Mucosa of rectum (tissue), 2 donors: ENCODE measurements around the gene ATG3.
A peak's percentile ranks its signal among the peaks of the same experiment; 100 is the strongest.
"Not testable (repeated sequence)": the region's sequence is repeated elsewhere in the genome, so short reads cannot be mapped to it uniquely, and the experiment has no call there.

Experiments
- H3K27ac ChIP-seq, 2 donors: one replicate each; pipeline ENCODE4 v1.7.0; 2013; ENCODE audit warnings: inconsistent platforms in 2 of 2, low read depth in 2 of 2, low read length in 2 of 2
- H3K27me3 ChIP-seq, 2 donors: one replicate each; pipeline ENCODE4 v1.7.0; 2013; ENCODE audit warnings: low read length in 2 of 2; ENCODE audit not compliant: control insufficient read depth in 2 of 2, insufficient read depth in 2 of 2
- H3K36me3 ChIP-seq, 2 donors: one replicate each; pipeline ENCODE4 v1.7.0; 2013; ENCODE audit warnings: low read length in 2 of 2; ENCODE audit not compliant: control insufficient read depth in 2 of 2, insufficient read depth in 2 of 2
- H3K4me1 ChIP-seq, 2 donors: one replicate each; pipeline ENCODE4 v1.7.0; 2013; ENCODE audit warnings: low read length in 2 of 2, mild to moderate bottlenecking in 1 of 2; ENCODE audit not compliant: control insufficient read depth in 2 of 2, insufficient read depth in 2 of 2
- H3K4me3 ChIP-seq, 2 donors: one replicate each; pipeline ENCODE4 v1.7.0; 2013; ENCODE audit warnings: low read length in 2 of 2
- H3K9ac ChIP-seq, 2 donors: one replicate each; pipeline ENCODE4 v1.7.0; 2013; ENCODE audit warnings: low read length in 2 of 2, low read depth in 1 of 2, mild to moderate bottlenecking in 1 of 2
- H3K9me3 ChIP-seq, 2 donors: one replicate each; pipeline ENCODE4 v1.7.0; 2013; ENCODE audit warnings: low read length in 2 of 2; ENCODE audit not compliant: control insufficient read depth in 2 of 2
- donor health status: healthy.
- donor health status: Normal muscosa, but diverticular disease.

ATG3 gene

GRCh38 chr3:112504123-112504522 lies 57.6 kb downstream of the ATG3 start:
- no peaks in the 10 kb centered on the region for H3K36me3 ChIP-seq
- H3K27ac ChIP-seq, result no peak overlapping the region
- no peaks in the 10 kb centered on the region for H3K27me3 ChIP-seq
- no peaks in the 10 kb centered on the region for H3K9me3 ChIP-seq
- H3K4me1 ChIP-seq, result no peaks in the 10 kb centered on the region
- no peak overlapping the region for H3K9ac ChIP-seq
- H3K4me3 ChIP-seq, result no peak overlapping the region

DNA sequence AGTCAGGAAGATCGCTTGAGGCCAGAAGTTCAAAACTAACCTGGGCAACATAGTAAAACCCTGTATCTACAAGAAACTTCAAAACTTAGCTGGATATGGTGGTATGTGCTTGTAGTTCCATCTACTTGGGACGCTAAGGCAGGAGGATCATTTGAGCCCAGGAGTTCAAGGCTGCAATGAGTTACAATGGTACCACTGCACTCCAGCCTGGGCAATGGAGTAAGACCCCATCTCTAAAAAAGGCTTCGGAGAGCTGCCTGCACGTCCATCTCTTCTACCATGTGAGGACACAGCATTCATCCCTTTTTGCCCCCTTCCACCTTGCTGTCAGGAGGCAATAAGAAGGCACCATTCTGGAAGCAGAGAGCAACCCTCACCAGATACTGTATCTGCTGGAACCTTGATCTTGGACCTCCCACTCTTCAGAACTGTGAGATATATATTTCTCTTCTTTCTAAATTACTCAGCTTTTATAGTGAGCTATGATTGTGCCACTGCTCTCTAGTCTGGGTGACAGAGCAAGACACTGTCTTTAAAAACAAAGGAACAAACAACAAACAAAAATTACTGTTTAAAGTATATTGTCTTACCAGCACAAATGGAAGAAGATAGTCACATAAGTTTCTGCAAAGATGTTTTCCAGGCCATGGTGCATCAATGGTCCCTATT lies 58.3 kb downstream of the ATG3 start:
- Histone ChIP-seq H3K4me3 (no peak overlapping the region), H3K27me3 (no peaks in the 10 kb centered on the region), H3K27ac (no peak overlapping the region), H3K9ac (no peak overlapping the region), H3K4me1 (no peaks in the 10 kb centered on the region), H3K36me3 (no peaks in the 10 kb centered on the region), H3K9me3 (no peaks in the 10 kb centered on the region)

GRCh38 chr3:112500621-112501020 lies 61.1 kb downstream of the ATG3 start:
- Histone ChIP-seq H3K9me3 (no peaks in the 10 kb centered on the region), H3K27ac (no peak overlapping the region), H3K36me3 (no peaks in the 10 kb centered on the region), H3K9ac (no peak overlapping the region), H3K4me1 (no peaks in the 10 kb centered on the region), H3K4me3 (no peak overlapping the region), H3K27me3 (no peaks in the 10 kb centered on the region)

- H3K9ac ChIP-seq, result peak within 1 kb of the TSS in 1 of 2 donors; percentile 10
- H3K4me1 ChIP-seq, result no peaks in the 10 kb centered on the region
- H3K4me3 ChIP-seq, result peak within 1 kb of the TSS; percentile 14 to 77
- H3K9me3 ChIP-seq, result no peaks in the 10 kb centered on the region
- H3K27me3 ChIP-seq, result no peaks in the 10 kb centered on the region
- no peaks in the 10 kb centered on the region for H3K36me3 ChIP-seq
- H3K27ac ChIP-seq, result peak within 1 kb of the TSS in 1 of 2 donors; percentile 52
Observed at GRCh38 chr3:112498914-112499711, 62.6 kb downstream of the ATG3 start, which contains the start of gene BTLA. Gene BTLA, minus strand, starts transcription at chr3:112499472. Its CDS starts 114 bp downstream, at chr3:112499358.

DNA sequence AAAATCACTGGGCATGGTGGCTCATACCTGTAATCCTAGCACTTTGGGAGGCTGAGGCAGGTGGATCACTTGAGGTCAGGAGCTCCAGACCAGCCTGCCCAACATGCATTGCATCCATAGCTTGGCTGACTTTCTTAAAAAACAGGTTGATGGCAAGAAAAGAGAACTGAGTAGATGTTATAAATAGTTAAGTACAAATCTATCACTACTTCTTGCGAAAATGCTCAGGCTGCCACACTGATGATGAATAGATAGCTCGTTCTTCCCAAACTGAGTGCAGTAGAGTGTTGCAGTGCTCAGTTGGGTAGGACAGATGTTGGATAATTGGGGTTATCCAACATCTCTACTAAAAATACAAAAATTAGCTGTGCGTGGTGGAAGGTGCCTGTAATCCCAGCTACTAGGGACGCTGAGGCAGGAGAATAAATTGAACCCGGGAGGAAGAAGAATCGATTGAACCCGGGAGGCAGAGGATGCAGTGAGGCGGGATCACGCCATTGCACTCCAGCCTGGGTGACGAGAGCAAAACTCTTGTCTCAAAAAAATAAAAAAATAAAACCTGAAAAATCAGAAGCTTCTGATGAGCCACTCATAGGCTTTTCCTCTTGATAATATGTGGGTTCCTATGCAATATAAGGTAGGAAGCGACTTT lies 63.7 kb downstream of the ATG3 start:
- H3K9ac ChIP-seq, result no peak overlapping the region
- H3K4me3 ChIP-seq, result peak overlapping the region in 1 of 2 donors; percentile 77
- H3K27me3 ChIP-seq, result no peaks in the 10 kb centered on the region
- H3K9me3 ChIP-seq, result no peaks in the 10 kb centered on the region
- H3K27ac ChIP-seq, result no peak overlapping the region
- H3K36me3 ChIP-seq, result no peaks in the 10 kb centered on the region
- H3K4me1 ChIP-seq, result no peaks in the 10 kb centered on the region

DNA sequence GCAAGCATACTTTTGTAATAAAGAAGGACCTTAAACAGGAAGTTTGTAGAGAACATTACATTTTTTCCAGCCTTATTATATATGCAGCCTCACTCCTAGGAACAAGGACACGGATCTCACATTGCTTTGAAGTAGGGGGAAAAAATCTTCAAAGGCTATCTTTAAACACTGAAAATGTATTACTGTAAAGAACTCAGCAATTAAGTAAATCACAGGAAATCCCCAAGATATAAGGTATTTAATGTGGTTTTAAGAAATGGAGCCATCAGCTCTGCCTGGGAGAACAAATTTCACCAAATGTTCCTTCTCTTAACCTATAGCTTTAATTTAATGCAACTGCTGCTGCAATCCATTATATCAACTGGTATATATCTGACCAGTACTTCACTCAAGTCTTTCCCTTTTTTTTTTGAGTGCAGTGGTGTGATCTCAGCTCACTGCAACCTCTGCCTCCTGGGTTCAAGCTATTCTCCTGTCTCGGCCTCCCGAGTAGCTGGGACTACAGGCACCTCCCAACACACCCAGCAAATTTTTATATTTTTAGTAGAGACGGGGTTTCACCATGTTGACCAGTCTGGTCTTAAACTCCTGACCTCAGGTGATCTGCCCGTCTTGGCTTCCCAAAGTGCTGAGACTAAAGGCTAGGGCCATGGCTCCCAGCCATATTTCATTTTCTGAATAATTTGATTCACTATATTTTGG lies 65.2 kb downstream of the ATG3 start:
- Histone ChIP-seq H3K9me3 (no peaks in the 10 kb centered on the region), H3K27ac (no peak overlapping the region), H3K4me3 (peak overlapping the region in 1 of 2 donors; percentile 43), H3K9ac (no peak overlapping the region), H3K36me3 (no peaks in the 10 kb centered on the region), H3K4me1 (no peaks in the 10 kb centered on the region), H3K27me3 (no peaks in the 10 kb centered on the region)

DNA sequence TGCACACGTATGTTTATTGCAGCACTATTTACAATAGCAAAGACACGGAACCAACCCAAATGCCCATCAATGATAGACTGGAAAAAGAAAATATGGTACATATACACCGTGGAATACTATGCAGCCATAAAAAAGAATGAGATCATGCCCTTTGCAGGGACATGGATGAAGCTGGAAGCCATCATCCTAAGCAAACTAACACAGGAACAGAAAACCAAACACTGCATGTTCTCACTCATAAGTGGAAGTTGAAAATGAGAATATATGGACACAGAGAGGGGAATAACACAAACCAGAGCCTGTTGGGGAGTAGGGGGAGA lies 67.4 kb downstream of the ATG3 start:
- not testable (repeated sequence) for H3K27ac ChIP-seq, H3K9me3 ChIP-seq, H3K27me3 ChIP-seq, H3K4me3 ChIP-seq, H3K9ac ChIP-seq, H3K36me3 ChIP-seq, H3K4me1 ChIP-seq

GRCh38 chr3:112492124-112492523 lies 69.6 kb downstream of the ATG3 start:
- no peak overlapping the region for H3K4me3 ChIP-seq
- no peak overlapping the region for H3K9ac ChIP-seq
- H3K27me3 ChIP-seq, result no peaks in the 10 kb centered on the region
- H3K27ac ChIP-seq, result no peak overlapping the region
- H3K9me3 ChIP-seq, result no peaks in the 10 kb centered on the region
- H3K4me1 ChIP-seq, result no peaks in the 10 kb centered on the region
- no peaks in the 10 kb centered on the region for H3K36me3 ChIP-seq

GRCh38 chr3:112491373-112491772 lies 70.4 kb downstream of the ATG3 start:
- no peaks in the 10 kb centered on the region for H3K4me1 ChIP-seq
- no peaks in the 10 kb centered on the region for H3K27me3 ChIP-seq
- H3K27ac ChIP-seq, result no peak overlapping the region
- no peaks in the 10 kb centered on the region for H3K9me3 ChIP-seq
- no peaks in the 10 kb centered on the region for H3K36me3 ChIP-seq
- H3K9ac ChIP-seq, result no peak overlapping the region
- H3K4me3 ChIP-seq, result no peak overlapping the region
